ENCODE measurements around the gene OR1J2. TPM values are rescaled to one million over a fixed set of nuclear protein-coding genes. Genes with fewer than 3 reads are reported as not detected.

OR1J2 gene
- polyA plus RNA-seq, 4 donors, result not detected

GRCh38 chr9:122546196-122546595 is 35.6 kb downstream of the OR1J2 start:
- DNase-seq (ENCODE audit: low read depth in 4 of 4, low spot score in 3 of 4), result no peak

GRCh38 chr9:122551371-122551770 is 40.8 kb downstream of the OR1J2 start:
- no peak for DNase-seq (ENCODE audit: low read depth in 4 of 4, low spot score in 3 of 4)

DNA sequence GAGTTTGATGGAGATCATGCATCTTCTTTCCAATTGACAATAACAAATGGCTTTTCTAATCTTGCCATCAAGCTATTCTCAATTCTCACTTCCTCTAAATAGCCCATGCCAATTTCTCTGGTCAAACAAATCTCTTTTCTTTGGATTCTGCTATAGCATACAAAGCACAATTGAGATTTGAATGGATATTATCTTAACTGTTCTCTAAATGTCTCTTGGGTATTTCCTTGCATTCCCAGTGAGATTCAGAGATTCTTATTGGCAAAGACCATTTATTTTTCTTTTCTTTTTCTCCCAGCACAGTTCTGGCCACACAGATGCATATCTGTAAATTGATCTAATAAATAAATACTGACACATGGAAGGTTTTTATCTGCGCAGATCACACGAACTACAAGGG is 42.2 kb downstream of the OR1J2 start, which contains the start of gene OR1N2:
Gene OR1N2, plus strand, starts transcription at position 301 of the 400 bp plus-strand sequence. CDS start 100 bp downstream, outside the sequence.
- DNase-seq (ENCODE audit: low read depth in 4 of 4, low spot score in 3 of 4), result no peak

Other genes with a start within 250 kb of the OR1J2 start
- gene RBM18, start 246.0 kb upstream of the OR1J2 start, polyA plus RNA-seq (ENCODE audit: insufficient read length in 4 of 4), result 10 to 100 TPM; 31.6 to 41.6 (median 34.5) TPM
- gene MRRF, start 245.9 kb upstream of the OR1J2 start, polyA plus RNA-seq (ENCODE audit: insufficient read length in 4 of 4), result 10 to 100 TPM; 21.9 to 46.3 (median 44.9) TPM
- gene PTGS1, start 139.8 kb upstream of the OR1J2 start, polyA plus RNA-seq (ENCODE audit: insufficient read length in 4 of 4), result 1 to 10 TPM; 3.2 to 6.7 (median 6.2) TPM
- not detected for gene OR1J1, start 32.9 kb upstream of the OR1J2 start, polyA plus RNA-seq (ENCODE audit: insufficient read length in 4 of 4)
- not detected for gene OR1J4, start 8.3 kb downstream of the OR1J2 start, polyA plus RNA-seq (ENCODE audit: insufficient read length in 4 of 4)
- not detected for gene OR1N1, start 16.5 kb downstream of the OR1J2 start, polyA plus RNA-seq (ENCODE audit: insufficient read length in 4 of 4)
- gene OR1N2, start 42.3 kb downstream of the OR1J2 start, polyA plus RNA-seq (ENCODE audit: insufficient read length in 4 of 4), result not detected
- under 1 TPM; 0.11 to 0.30 (median 0.20) TPM for gene OR1L8, start 72.6 kb downstream of the OR1J2 start, polyA plus RNA-seq (ENCODE audit: insufficient read length in 4 of 4)
- not detected for gene OR1Q1, start 103.9 kb downstream of the OR1J2 start, polyA plus RNA-seq (ENCODE audit: insufficient read length in 4 of 4)
- not detected for gene OR1B1, start 146.8 kb downstream of the OR1J2 start, polyA plus RNA-seq (ENCODE audit: insufficient read length in 4 of 4)
- not detected for gene OR1L1, start 150.9 kb downstream of the OR1J2 start, polyA plus RNA-seq (ENCODE audit: insufficient read length in 4 of 4)
- gene OR1L3, start 164.3 kb downstream of the OR1J2 start, polyA plus RNA-seq (ENCODE audit: insufficient read length in 4 of 4), result not detected
- gene OR1L4, start 213.2 kb downstream of the OR1J2 start, polyA plus RNA-seq (ENCODE audit: insufficient read length in 4 of 4), result not detected
- gene OR1L6, start 231.5 kb downstream of the OR1J2 start, polyA plus RNA-seq (ENCODE audit: insufficient read length in 4 of 4), result not detected

All from left renal pelvis (tissue), 4 donors.